Measurements from ENCODE around the gene CDC42BPB.

CDC42BPB gene

GRCh38 chr14:102945346-102946130 is 111.8 kb downstream of the CDC42BPB start:
- H3K4me1 Mint-ChIP-seq (ENCODE audit: low read depth) = peaks cover 14% of the 10 kb centered on the region
- no peaks in the 10 kb centered on the region for H3K27me3 Mint-ChIP-seq (ENCODE audit: low read depth)
- no peaks in the 10 kb centered on the region for H3K36me3 Mint-ChIP-seq (ENCODE audit: low read depth)
- H3K27ac Mint-ChIP-seq = no peak overlapping the region
- H3K4me3 Mint-ChIP-seq = no peak overlapping the region
- no peaks in the 10 kb centered on the region for H3K9me3 Mint-ChIP-seq

- H3K4me3 Mint-ChIP-seq = no peak overlapping the region
- H3K27ac Mint-ChIP-seq = no peak overlapping the region
- no peaks in the 10 kb centered on the region for H3K36me3 Mint-ChIP-seq (ENCODE audit: low read depth)
- no peaks in the 10 kb centered on the region for H3K27me3 Mint-ChIP-seq (ENCODE audit: low read depth)
- H3K4me1 Mint-ChIP-seq (ENCODE audit: low read depth) = peaks cover 14% of the 10 kb centered on the region
- no peaks in the 10 kb centered on the region for H3K9me3 Mint-ChIP-seq
Observed at GRCh38 chr14:102944448-102945330, 112.7 kb downstream of the CDC42BPB start.

GRCh38 chr14:102943979-102944378 is 113.4 kb downstream of the CDC42BPB start:
- Mint-ChIP-seq H3K9me3 (no peaks in the 10 kb centered on the region), H3K4me3 (no peak overlapping the region), H3K36me3 (ENCODE audit: low read depth) (no peaks in the 10 kb centered on the region), H3K27me3 (ENCODE audit: low read depth) (no peaks in the 10 kb centered on the region), H3K4me1 (ENCODE audit: low read depth) (peaks cover 8% of the 10 kb centered on the region), H3K27ac (no peak overlapping the region)

- Mint-ChIP-seq H3K9me3 (no peaks in the 10 kb centered on the region), H3K4me3 (no peak overlapping the region), H3K27me3 (ENCODE audit: low read depth) (no peaks in the 10 kb centered on the region), H3K27ac (no peak overlapping the region), H3K4me1 (ENCODE audit: low read depth) (peaks cover 6% of the 10 kb centered on the region), H3K36me3 (ENCODE audit: low read depth) (no peaks in the 10 kb centered on the region)
Observed at GRCh38 chr14:102943454-102943853, 113.9 kb downstream of the CDC42BPB start.

DNA sequence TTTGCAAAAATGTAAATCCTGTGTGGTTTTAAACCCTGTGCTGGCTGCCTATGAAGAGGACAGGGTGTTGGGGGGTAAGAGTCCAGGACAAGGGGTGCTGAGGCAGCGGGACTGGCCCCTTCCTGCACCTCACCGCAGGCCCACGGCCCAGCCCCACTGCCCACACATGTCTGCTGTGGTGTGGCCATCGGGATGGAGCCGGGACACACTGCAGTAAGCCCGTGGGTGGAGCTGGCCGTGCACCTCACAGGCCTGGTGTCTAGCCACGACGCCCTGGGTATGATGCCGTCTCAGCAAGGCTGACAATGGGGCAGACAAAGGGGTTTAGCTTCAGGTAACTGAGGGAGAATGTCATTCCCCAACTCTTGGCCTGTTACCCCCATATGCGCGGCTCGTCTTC is 115.3 kb downstream of the CDC42BPB start:
- H3K36me3 Mint-ChIP-seq (ENCODE audit: low read depth) = no peaks in the 10 kb centered on the region
- H3K27ac Mint-ChIP-seq = no peak overlapping the region
- no peaks in the 10 kb centered on the region for H3K27me3 Mint-ChIP-seq (ENCODE audit: low read depth)
- no peaks in the 10 kb centered on the region for H3K9me3 Mint-ChIP-seq
- H3K4me3 Mint-ChIP-seq = no peak overlapping the region
- peaks cover 2% of the 10 kb centered on the region for H3K4me1 Mint-ChIP-seq (ENCODE audit: low read depth)

DNA sequence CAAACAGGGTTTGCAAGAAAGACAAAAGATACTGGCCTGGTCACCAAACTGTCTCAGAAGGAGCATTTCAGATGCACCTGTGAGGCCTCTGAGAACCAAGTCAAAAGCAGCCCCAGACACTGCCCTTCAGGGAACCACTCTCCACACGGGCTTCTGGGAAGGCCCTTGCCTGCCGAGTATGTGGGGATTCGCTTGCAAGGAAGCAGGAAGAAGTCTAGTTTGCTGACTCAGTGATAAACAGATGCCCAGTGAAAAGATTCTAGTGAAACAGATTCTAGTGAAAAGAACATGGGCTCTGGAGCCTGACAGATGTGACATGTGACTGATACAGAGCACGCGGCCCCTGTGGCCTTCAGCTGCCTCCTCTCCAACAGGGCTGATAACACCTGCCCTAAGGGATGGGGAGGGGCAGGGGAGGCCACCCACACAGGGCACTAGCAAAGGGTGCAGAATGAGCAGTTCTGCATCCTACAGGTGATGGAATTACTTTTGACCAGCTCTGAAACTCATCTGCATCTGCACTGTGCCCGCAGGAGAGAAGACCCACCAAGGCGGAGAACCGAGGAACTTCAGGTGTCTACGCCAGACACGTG is 115.8 kb downstream of the CDC42BPB start:
- no peaks in the 10 kb centered on the region for H3K9me3 Mint-ChIP-seq

GRCh38 chr14:102940729-102941362 is 116.5 kb downstream of the CDC42BPB start:
- Mint-ChIP-seq H3K9me3 (no peaks in the 10 kb centered on the region), H3K27me3 (ENCODE audit: low read depth) (no peaks in the 10 kb centered on the region), H3K27ac (no peak overlapping the region), H3K4me1 (ENCODE audit: low read depth) (no peaks in the 10 kb centered on the region), H3K36me3 (ENCODE audit: low read depth) (no peaks in the 10 kb centered on the region), H3K4me3 (no peak overlapping the region)

More for the DNA sequence above, 115.8 kb downstream of the CDC42BPB start:
- Mint-ChIP-seq H3K4me1 (ENCODE audit: low read depth) (no peaks in the 10 kb centered on the region), H3K27me3 (ENCODE audit: low read depth) (no peaks in the 10 kb centered on the region), H3K4me3 (no peak overlapping the region), H3K36me3 (ENCODE audit: low read depth) (no peaks in the 10 kb centered on the region), H3K27ac (no peak overlapping the region)

GRCh38 chr14:102939820-102940561 is 117.4 kb downstream of the CDC42BPB start:
- Mint-ChIP-seq H3K27me3 (ENCODE audit: low read depth) (no peaks in the 10 kb centered on the region), H3K27ac (no peak overlapping the region), H3K4me3 (no peak overlapping the region), H3K4me1 (ENCODE audit: low read depth) (no peaks in the 10 kb centered on the region), H3K36me3 (ENCODE audit: low read depth) (no peaks in the 10 kb centered on the region), H3K9me3 (no peaks in the 10 kb centered on the region)

DNA sequence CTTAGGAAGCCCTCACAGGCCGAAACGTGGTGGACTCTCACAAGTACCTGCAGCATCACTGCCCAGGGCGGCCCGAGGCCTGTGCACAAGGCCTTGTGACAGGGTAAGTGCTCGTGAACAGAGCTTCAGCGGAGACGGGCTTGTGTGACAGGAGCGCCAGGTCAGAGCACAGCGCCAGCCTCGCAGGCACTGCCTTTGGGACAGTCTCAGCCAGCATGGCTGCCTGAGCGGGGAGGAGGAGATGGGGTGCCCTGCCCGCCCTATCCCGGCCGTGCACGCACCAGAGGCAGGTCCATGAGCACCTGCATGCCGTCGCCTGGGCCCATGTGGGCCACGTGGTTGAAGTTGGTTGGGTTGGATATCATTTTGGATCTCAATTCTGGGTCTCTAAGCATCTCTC is 118.0 kb downstream of the CDC42BPB start:
- Mint-ChIP-seq H3K4me3 (no peak overlapping the region), H3K4me1 (ENCODE audit: low read depth) (no peaks in the 10 kb centered on the region), H3K27me3 (ENCODE audit: low read depth) (no peaks in the 10 kb centered on the region), H3K36me3 (ENCODE audit: low read depth) (no peaks in the 10 kb centered on the region), H3K9me3 (no peaks in the 10 kb centered on the region), H3K27ac (no peak overlapping the region)

GRCh38 chr14:102938191-102938590 is 119.2 kb downstream of the CDC42BPB start:
- no peaks in the 10 kb centered on the region for H3K9me3 Mint-ChIP-seq
- H3K27ac Mint-ChIP-seq = no peak overlapping the region
- H3K4me1 Mint-ChIP-seq (ENCODE audit: low read depth) = no peaks in the 10 kb centered on the region
- H3K36me3 Mint-ChIP-seq (ENCODE audit: low read depth) = no peaks in the 10 kb centered on the region
- H3K4me3 Mint-ChIP-seq = no peak overlapping the region
- H3K27me3 Mint-ChIP-seq (ENCODE audit: low read depth) = no peaks in the 10 kb centered on the region

GRCh38 chr14:102937331-102938175 is 119.8 kb downstream of the CDC42BPB start:
- H3K27ac Mint-ChIP-seq = no peak overlapping the region
- no peaks in the 10 kb centered on the region for H3K36me3 Mint-ChIP-seq (ENCODE audit: low read depth)
- no peaks in the 10 kb centered on the region for H3K27me3 Mint-ChIP-seq (ENCODE audit: low read depth)
- no peaks in the 10 kb centered on the region for H3K9me3 Mint-ChIP-seq
- no peak overlapping the region for H3K4me3 Mint-ChIP-seq
- no peaks in the 10 kb centered on the region for H3K4me1 Mint-ChIP-seq (ENCODE audit: low read depth)

DNA sequence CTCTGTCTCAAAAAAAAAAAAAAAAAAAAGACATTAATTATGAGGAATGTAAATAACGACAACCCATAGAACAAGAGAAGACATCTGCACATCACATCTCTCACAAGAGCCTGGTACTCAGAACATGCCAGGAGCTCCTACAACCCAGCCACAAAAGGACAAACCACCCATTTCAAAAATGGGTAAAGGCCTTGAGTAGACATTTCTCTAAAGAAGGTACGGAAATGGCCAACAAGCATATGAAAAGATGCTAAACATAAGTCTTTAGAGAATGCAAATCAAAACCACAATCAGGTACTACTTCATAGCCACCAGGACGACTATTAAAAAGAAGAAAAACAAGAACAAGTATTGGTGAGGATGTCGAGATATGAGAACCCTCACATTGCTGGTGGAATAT is 121.6 kb downstream of the CDC42BPB start:
- Mint-ChIP-seq H3K27ac (no peak overlapping the region), H3K27me3 (ENCODE audit: low read depth) (peaks cover 11% of the 10 kb centered on the region), H3K9me3 (no peaks in the 10 kb centered on the region)

DNA sequence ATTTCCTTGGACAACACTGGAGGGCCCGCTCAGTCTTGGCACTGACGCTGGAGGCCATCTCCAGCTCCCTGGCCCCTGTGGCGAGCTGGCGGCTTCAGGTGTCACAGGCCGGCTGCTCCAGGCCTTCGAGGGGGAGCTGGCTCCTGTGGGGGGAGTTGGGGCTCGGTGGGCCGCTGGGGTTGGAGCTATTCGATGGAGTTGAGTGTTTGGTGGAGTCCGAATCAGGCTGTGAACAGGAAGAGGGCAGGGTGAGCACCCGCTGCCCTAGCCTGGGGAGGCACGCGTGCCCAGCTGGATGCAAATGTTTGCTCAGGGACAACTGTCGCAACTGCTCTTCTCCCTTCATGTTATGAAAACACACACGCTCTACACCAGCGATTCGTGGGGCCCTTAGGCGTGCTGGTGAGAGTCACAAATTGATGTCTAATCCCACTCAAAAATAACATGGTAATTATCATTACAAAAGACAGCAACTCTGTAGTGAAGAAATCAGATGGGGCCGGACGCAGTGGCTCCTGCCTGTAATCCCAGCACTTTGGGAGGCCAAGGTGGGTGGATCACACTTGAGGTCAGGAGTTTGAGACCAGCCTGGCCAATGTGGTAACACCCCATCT is 123.6 kb downstream of the CDC42BPB start:
- H3K36me3 Mint-ChIP-seq (ENCODE audit: low read depth) = no peaks in the 10 kb centered on the region
- H3K4me3 Mint-ChIP-seq = no peak overlapping the region
- no peak overlapping the region for H3K27ac Mint-ChIP-seq
- H3K4me1 Mint-ChIP-seq (ENCODE audit: low read depth) = no peaks in the 10 kb centered on the region
- no peaks in the 10 kb centered on the region for H3K9me3 Mint-ChIP-seq
- H3K27me3 Mint-ChIP-seq (ENCODE audit: low read depth) = peaks cover 14% of the 10 kb centered on the region

More for the DNA sequence above, 121.6 kb downstream of the CDC42BPB start:
- no peaks in the 10 kb centered on the region for H3K4me1 Mint-ChIP-seq (ENCODE audit: low read depth)
- no peaks in the 10 kb centered on the region for H3K36me3 Mint-ChIP-seq (ENCODE audit: low read depth)
- no peak overlapping the region for H3K4me3 Mint-ChIP-seq
